Esophagus muscularis mucosa (tissue), 3 donors: Measurements from ENCODE around the gene PCDH15.

Source experiments
- POLR2AphosphoS5 ChIP-seq, 2 donors: sonication (generic); formaldehyde crosslinking; IDR thresholded peaks; one replicate each; pipeline ENCODE4 v1.6.1; 2017; ENCODE audit warnings: antibody characterized with exemption in 2 of 2
- TF ChIP-seq, protein P1 (sequence below), 3 experiments: fragments of 200-600 bp in 2 of 3; fragments of 450-650 bp in 1 of 3; sonication (generic) in 2 of 3; IDR thresholded peaks; one replicate each; pipeline ENCODE4 v1.5.1; 2017 to 2019; ENCODE audit warnings: antibody characterized with exemption in 3 of 3, mild to moderate bottlenecking in 2 of 3, moderate library complexity in 1 of 3

DNA sequence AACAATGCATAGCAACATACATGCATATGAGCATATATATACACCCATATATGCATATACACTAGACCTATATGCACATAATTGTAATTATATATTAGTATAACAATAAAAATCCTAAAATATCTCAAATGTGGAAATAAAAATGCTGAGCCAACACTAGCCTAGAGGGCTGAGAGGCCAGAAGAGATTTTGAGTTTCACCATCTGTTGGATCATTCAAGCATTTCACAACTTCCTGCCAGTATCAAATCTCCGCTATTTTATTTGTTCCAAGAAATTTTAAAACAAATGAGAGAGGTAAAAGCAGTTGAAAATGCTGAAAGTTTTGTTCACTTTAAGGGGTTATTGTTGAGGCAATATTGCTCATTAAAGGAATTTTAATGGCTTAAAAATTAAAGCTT is 187.0 kb downstream of the PCDH15 start:
- TF ChIP-seq, protein P1, sequence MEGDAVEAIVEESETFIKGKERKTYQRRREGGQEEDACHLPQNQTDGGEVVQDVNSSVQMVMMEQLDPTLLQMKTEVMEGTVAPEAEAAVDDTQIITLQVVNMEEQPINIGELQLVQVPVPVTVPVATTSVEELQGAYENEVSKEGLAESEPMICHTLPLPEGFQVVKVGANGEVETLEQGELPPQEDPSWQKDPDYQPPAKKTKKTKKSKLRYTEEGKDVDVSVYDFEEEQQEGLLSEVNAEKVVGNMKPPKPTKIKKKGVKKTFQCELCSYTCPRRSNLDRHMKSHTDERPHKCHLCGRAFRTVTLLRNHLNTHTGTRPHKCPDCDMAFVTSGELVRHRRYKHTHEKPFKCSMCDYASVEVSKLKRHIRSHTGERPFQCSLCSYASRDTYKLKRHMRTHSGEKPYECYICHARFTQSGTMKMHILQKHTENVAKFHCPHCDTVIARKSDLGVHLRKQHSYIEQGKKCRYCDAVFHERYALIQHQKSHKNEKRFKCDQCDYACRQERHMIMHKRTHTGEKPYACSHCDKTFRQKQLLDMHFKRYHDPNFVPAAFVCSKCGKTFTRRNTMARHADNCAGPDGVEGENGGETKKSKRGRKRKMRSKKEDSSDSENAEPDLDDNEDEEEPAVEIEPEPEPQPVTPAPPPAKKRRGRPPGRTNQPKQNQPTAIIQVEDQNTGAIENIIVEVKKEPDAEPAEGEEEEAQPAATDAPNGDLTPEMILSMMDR (IDR thresholded peaks at IDR 0.05): no peak
- TF ChIP-seq POLR2AphosphoS5 (IDR thresholded peaks at IDR 0.05): no peak
